GM23248 (cell line): ENCODE data around the gene CEP63. TPM values are rescaled to one million over a fixed set of nuclear protein-coding genes. Genes with fewer than 3 reads are reported as not detected.
"Not testable (repeated sequence)": the region's sequence is repeated elsewhere in the genome, so short reads cannot be mapped to it uniquely, and the experiment has no call there.

Experiments used
- DNase-seq: peaks from one replicate; pipeline ENCODE4 v3.0.0-alpha.2; 2015
- H2AFZ ChIP-seq: fragments of 200-600 bp; sonication (generic); 2 replicates; pipeline ENCODE4 v1.6.1; 2016; ENCODE audit warnings: antibody characterized with exemption
- H3F3A ChIP-seq: fragments of 200-600 bp; sonication (generic); 2 replicates; pipeline ENCODE4 v1.6.1; 2016; ENCODE audit warnings: mild to moderate bottlenecking, antibody characterized with exemption, mixed run types; ENCODE audit not compliant: insufficient read depth
- H3K27ac ChIP-seq: fragments of 200-600 bp; sonication (generic); 2 replicates; pipeline ENCODE4 v1.5.1; 2016; ENCODE audit warnings: mild to moderate bottlenecking
- H3K27me3 ChIP-seq: fragments of 200-600 bp; sonication (generic); replicated peaks from 2 replicates; pipeline ENCODE4 v1.6.1; 2016; ENCODE audit warnings: mild to moderate bottlenecking; ENCODE audit not compliant: insufficient read depth
- H3K36me3 ChIP-seq: fragments of 200-600 bp; sonication (generic); 2 replicates; pipeline ENCODE4 v1.6.1; 2016; ENCODE audit warnings: low read depth, mild to moderate bottlenecking
- H3K4me1 ChIP-seq: fragments of 200-600 bp; sonication (generic); 2 replicates; pipeline ENCODE4 v1.6.1; 2016; ENCODE audit warnings: mild to moderate bottlenecking; ENCODE audit not compliant: insufficient read depth
- H3K4me2 ChIP-seq: fragments of 200-600 bp; sonication (generic); one replicate; pipeline ENCODE4 v1.6.1; 2016; ENCODE audit warnings: mild to moderate bottlenecking; ENCODE audit not compliant: unreplicated experiment
- H3K4me3 ChIP-seq: fragments of 200-600 bp; sonication (generic); 2 replicates; pipeline ENCODE4 v1.5.1; 2016; ENCODE audit warnings: mild to moderate bottlenecking
- H3K79me2 ChIP-seq: fragments of 200-600 bp; sonication (generic); 2 replicates; pipeline ENCODE4 v1.6.1; 2016; ENCODE audit warnings: mild to moderate bottlenecking; ENCODE audit not compliant: insufficient read depth
- H3K9ac ChIP-seq: fragments of 200-600 bp; sonication (generic); 2 replicates; pipeline ENCODE4 v1.6.1; 2016; ENCODE audit warnings: mild to moderate bottlenecking
- H3K9me2 ChIP-seq: fragments of 200-600 bp; sonication (generic); 2 replicates; pipeline ENCODE4 v1.6.1; 2016; ENCODE audit warnings: mixed run types, mild to moderate bottlenecking, moderate library complexity; ENCODE audit not compliant: insufficient read depth
- H3K9me3 ChIP-seq: fragments of 200-600 bp; sonication (generic); one replicate; pipeline ENCODE4 v1.6.1; 2017; ENCODE audit warnings: low read depth
- H4K20me1 ChIP-seq: fragments of 200-600 bp; sonication (generic); 2 replicates; pipeline ENCODE4 v1.6.0; 2016; ENCODE audit not compliant: insufficient read depth
- EZH2 ChIP-seq: fragments of 200-600 bp; sonication (generic); IDR thresholded peaks from 2 replicates; pipeline ENCODE4 v1.6.1; 2018; ENCODE audit warnings: antibody characterized with exemption, mild to moderate bottlenecking; ENCODE audit not compliant: insufficient read depth, poor library complexity, severe bottlenecking
- EZH2phosphoT487 ChIP-seq: fragments of 200-600 bp; sonication (generic); IDR thresholded peaks from 2 replicates; pipeline ENCODE4 v1.6.1; 2018; ENCODE audit warnings: antibody characterized with exemption, moderate library complexity, mild to moderate bottlenecking, low read depth; ENCODE audit not compliant: insufficient read depth
- WGBS, 2 experiments: methylation state at CpG; one replicate each; pipeline ENCODE4 v1.1.6; 2015 to 2017; ENCODE audit warnings: low lambda C conversion rate in 2 of 2, low coverage in 1 of 2; ENCODE audit errors: missing lambda C conversion rate in 2 of 2; 5-methylcytosine and 5-hydroxymethylcytosine counted together
- in situ Hi-C: fragments of 300-500 bp; cut with MboI; formaldehyde crosslinking; loops from 2 replicates; pipeline ENCODE4 v1.15.0; 2020
- polyA plus RNA-seq: library from polyadenylated mRNA; unstranded; fragments of >200 nt; fragmentation: Nextera tagmentation; extraction: Ambion mirVana; gene quantifications from 2 replicates; pipeline ENCODE4 v1.2.1, GENCODE V29; 2016
- total RNA-seq: library from RNA; depleted of rRNA; stranded (reverse); fragments of >200 nt; shearing (Covaris generic); gene quantifications from 2 replicates; pipeline ENCODE4 v1.2.3, GENCODE V29; 2014

Gene CEP63
- total and polyA plus RNA-seq, 2 experiments from 2014 or later, result 21.0 to 29.7 TPM

DNA sequence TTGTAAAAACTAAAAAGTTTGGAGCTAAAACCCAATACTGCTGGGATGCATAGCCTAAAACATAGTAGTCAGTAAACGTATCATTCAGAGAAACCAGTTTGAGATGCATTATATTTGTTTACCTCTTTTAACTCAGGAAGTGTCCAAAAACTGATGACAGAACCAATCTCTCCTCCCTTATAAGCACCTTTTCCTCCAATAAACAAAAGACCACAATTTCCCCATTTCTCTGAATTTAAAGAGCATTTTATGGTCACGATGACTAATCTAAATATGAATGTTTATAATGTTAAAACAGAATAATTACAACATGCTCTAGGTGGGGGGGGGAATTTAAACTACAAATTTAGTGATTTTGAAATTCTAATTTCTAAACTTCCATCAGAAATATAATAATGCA, 58.5 kb downstream of the CEP63 start:
- in situ Hi-C loops, result no loop called here
- H2AFZ ChIP-seq, result no peak overlapping the region
- H3F3A ChIP-seq, result no peaks in the 10 kb centered on the region
- peaks cover 13% of the 10 kb centered on the region for H3K36me3 ChIP-seq
- no peaks in the 10 kb centered on the region for H3K9me2 ChIP-seq
- H3K4me3 ChIP-seq, result no peak overlapping the region
- H3K27ac ChIP-seq, result no peak overlapping the region
- H3K4me2 ChIP-seq, result no peak overlapping the region
- no peak overlapping the region for H3K9ac ChIP-seq
- no peaks in the 10 kb centered on the region for H4K20me1 ChIP-seq
- H3K79me2 ChIP-seq, result no peaks in the 10 kb centered on the region
- H3K9me3 ChIP-seq, result no peaks in the 10 kb centered on the region
- 98 to 100% methylated on average over 2 of the region's 2 CpGs for WGBS, 2 experiments
- no peak for TF ChIP-seq EZH2
- no peak for DNase-seq
- no peaks in the 10 kb centered on the region for H3K27me3 ChIP-seq
- H3K4me1 ChIP-seq, result no peaks in the 10 kb centered on the region

DNA sequence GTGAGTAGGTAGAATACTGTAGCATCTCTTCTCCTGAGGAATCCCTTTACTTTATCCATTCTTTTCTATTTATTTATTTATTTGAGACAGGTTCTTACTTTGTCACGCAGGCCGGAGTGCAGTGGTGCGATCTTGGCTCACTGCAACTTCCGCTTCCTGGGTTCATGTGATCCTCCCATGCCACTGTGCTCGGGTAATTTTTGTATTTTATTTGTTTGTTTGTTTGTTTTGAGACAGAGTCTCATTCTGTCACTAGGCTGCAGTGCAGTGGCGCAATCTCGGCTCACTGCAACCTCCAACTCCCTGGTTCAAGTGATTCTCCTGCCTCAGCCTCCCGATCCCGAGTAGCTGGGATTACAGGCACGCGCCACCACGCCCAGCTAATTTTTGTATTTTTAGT, 58.9 kb downstream of the CEP63 start:
- H2AFZ ChIP-seq, in situ Hi-C loops, H4K20me1 ChIP-seq: not testable (repeated sequence)

GRCh38 chr3:134545818-134546217, 60.0 kb downstream of the CEP63 start:
- no peaks in the 10 kb centered on the region for H3F3A ChIP-seq
- no peaks in the 10 kb centered on the region for H3K79me2 ChIP-seq
- H4K20me1 ChIP-seq, result no peaks in the 10 kb centered on the region
- H3K4me2 ChIP-seq, result no peak overlapping the region
- no peaks in the 10 kb centered on the region for H3K9me2 ChIP-seq
- WGBS, 2 experiments, result 95 to 98% methylated on average over 2 of the region's 2 CpGs
- no peaks in the 10 kb centered on the region for H3K27me3 ChIP-seq
- DNase-seq, result no peak
- no peak overlapping the region for H2AFZ ChIP-seq
- no peaks in the 10 kb centered on the region for H3K4me1 ChIP-seq
- no peak overlapping the region for H3K27ac ChIP-seq
- TF ChIP-seq EZH2 (no peak), EZH2phosphoT487 (no peak)
- no peak overlapping the region for H3K4me3 ChIP-seq
- in situ Hi-C loops, result no loop called here
- no peaks in the 10 kb centered on the region for H3K9me3 ChIP-seq
- peaks cover 19% of the 10 kb centered on the region for H3K36me3 ChIP-seq
- no peak overlapping the region for H3K9ac ChIP-seq

More for the DNA sequence above, 58.9 kb downstream of the CEP63 start:
- WGBS, 2 experiments, result 90 to 91% methylated on average over 12 of the region's 12 CpGs
- H3K27me3 ChIP-seq, H3K27ac ChIP-seq, H3K79me2 ChIP-seq, H3K4me3 ChIP-seq, H3K9me3 ChIP-seq, H3K4me1 ChIP-seq, H3K9me2 ChIP-seq, H3K9ac ChIP-seq, H3K4me2 ChIP-seq, DNase-seq, H3F3A ChIP-seq: not testable (repeated sequence)
- peaks cover 18% of the 10 kb centered on the region for H3K36me3 ChIP-seq

GRCh38 chr3:134552784-134553183, 66.9 kb downstream of the CEP63 start:
- Histone ChIP-seq H3K36me3 (peaks cover 9% of the 10 kb centered on the region), H3K79me2 (no peaks in the 10 kb centered on the region), H2AFZ (no peak overlapping the region), H3K4me3 (no peak overlapping the region), H3F3A (no peaks in the 10 kb centered on the region), H4K20me1 (no peaks in the 10 kb centered on the region), H3K9me3 (no peaks in the 10 kb centered on the region), H3K9ac (no peak overlapping the region), H3K4me2 (no peak overlapping the region), H3K27me3 (no peaks in the 10 kb centered on the region), H3K4me1 (no peaks in the 10 kb centered on the region), H3K9me2 (no peaks in the 10 kb centered on the region), H3K27ac (no peak overlapping the region)
- TF ChIP-seq EZH2 (no peak), EZH2phosphoT487 (no peak)
- in situ Hi-C loops, result no loop called here
- peak; percentile 24 for DNase-seq

- Histone ChIP-seq H3K4me3 (no peak overlapping the region), H3K4me2 (no peak overlapping the region), H4K20me1 (no peaks in the 10 kb centered on the region), H3K27me3 (no peaks in the 10 kb centered on the region), H2AFZ (no peak overlapping the region), H3K9me2 (no peaks in the 10 kb centered on the region), H3K79me2 (no peaks in the 10 kb centered on the region), H3K4me1 (no peaks in the 10 kb centered on the region), H3K27ac (no peak overlapping the region), H3K9ac (no peak overlapping the region), H3F3A (no peaks in the 10 kb centered on the region), H3K9me3 (no peaks in the 10 kb centered on the region), H3K36me3 (0 out of 2 replicates have a peak, but pooled peaks cover 4% of the 10 kb centered on the region)
- TF ChIP-seq EZH2phosphoT487 (no peak), EZH2 (no peak)
- WGBS, 2 experiments, result 97 to 98% methylated on average over 3 of the region's 3 CpGs
- in situ Hi-C loops, result no loop called here
- DNase-seq, result no peak
These were observed 73.7 kb downstream of the CEP63 start for GRCh38 chr3:134559591-134559990.
